ENCODE measurements around the gene USP47.

Gene USP47

DNA sequence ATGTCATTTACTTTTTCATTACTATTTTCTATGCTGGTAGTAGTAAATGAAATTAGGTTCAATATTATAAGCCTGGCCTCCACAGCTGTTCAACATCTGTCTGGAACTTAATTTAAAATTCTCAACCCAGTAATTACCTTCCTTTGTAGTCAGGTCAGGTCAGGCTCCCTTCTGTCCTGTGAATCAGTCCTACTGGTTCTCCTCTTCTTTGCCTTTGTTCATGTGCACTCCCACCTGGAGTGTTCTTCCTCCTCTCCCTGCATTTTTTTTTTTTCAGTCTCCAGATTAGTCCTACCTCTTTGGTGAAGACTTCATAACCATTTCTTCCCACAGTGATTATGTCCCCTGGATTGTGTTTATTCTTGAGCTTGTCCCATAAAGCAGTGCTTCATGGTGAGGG, 98.8 kb downstream of the USP47 start:
- DNase-seq: no peak

GRCh38 chr11:11942668-11943067, 100.9 kb downstream of the USP47 start:
- DNase-seq: no peak

- no peak for DNase-seq
Measured at GRCh38 chr11:11944444-11944843, 102.7 kb downstream of the USP47 start.

DNA sequence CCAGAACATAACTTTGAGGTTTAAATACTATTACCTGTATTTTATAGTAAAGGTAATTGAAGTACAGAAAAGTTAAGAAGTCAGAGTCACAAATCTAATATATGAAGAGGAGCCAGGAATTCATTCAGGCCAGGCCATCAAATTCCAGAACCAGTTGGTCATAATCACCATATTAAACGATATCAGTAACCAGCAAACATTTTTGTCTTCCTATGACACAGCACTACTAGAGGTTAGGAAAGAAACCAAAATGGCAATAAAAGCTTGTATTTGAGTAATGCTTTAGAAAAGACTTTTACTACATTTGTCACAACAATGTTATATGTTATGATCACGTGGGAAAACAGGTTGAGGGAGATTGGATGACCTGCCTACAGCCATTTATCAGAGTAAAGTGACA, 104.4 kb downstream of the USP47 start:
- peak; percentile 55 for DNase-seq

GRCh38 chr11:11946878-11947277, 105.1 kb downstream of the USP47 start:
- no peak for DNase-seq

DNA sequence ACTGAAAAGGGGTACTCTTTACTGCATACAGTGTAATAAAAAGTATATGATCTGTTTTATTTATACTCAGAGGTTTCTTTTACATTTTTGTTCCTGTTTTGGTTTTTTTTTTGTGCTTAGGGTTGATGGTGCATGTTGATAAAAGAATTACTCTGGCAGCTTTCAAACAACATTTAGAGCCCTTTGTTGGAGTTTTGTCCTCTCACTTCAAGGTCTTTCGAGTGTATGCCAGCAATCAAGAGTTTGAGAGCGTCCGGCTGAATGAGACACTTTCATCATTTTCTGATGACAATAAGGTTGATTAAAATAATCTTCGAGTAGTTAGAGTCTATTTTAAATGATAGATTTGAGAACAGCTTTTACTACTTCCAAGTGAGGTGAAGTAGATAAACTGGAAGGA, 106.1 kb downstream of the USP47 start:
- DNase-seq: no peak

GRCh38 chr11:11948242-11948947, 106.6 kb downstream of the USP47 start:
- DNase-seq: no peak

DNA sequence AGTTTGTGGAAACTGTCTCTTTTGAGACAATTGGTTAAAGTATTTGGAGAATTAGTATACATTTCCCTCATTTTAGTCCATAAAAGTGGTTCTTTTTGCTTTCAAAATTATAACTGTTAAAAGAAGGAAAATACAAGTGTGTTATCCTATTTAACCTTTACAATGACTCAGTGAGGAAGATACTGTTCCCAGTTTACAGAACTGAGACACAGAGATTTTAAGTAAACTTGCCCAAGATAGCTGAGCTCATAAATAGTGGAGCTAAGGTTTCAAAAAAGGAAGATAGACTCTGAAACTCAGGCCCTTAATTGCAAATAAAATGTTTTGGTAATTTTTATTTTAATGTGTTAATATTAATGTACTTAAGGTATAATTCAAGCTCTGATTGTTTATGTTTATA, 107.7 kb downstream of the USP47 start:
- DNase-seq: no peak

GRCh38 chr11:11952036-11952435, 110.3 kb downstream of the USP47 start:
- no peak for DNase-seq

GRCh38 chr11:11956006-11956405, 114.2 kb downstream of the USP47 start:
- DNase-seq: no peak

DNA sequence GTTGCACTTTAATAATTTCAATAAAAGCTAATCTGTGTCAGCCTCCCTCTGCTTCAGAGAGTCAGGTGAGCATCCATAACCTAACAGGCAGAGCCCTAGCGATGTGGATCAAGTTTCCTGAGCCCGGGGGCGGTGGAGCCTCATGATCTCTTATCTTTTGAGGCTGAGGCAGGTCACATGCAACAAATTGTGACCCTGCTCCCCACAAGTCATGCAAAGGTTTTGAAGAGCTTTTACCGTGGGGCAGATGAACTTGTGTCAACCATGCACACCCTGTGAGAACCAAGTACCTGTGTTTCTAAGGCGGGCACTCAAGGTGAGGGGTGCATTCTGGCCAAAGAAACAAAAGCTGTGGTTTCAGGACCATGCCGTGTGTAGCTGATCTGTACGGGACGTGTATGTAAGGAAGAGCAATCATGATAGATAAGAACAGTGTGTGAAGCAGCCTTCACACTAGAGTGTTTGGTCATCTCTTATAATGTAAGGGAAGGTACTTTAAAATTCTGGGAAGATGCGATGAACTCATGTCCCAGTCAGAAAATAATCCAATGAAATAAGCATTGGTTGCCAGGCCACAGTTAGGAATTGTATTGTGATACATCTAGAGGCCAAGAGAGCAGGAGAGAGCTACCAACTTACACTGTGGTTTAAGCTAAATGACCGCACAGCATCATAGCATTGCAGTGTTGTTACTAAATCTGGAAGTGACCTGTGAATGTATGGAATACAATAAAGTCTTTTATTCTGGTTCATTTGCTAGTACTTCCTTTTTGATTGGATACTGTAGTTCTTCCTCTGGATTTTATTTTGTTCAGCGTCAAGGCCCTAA, 116.8 kb downstream of the USP47 start:
- DNase-seq: no peak

DNA sequence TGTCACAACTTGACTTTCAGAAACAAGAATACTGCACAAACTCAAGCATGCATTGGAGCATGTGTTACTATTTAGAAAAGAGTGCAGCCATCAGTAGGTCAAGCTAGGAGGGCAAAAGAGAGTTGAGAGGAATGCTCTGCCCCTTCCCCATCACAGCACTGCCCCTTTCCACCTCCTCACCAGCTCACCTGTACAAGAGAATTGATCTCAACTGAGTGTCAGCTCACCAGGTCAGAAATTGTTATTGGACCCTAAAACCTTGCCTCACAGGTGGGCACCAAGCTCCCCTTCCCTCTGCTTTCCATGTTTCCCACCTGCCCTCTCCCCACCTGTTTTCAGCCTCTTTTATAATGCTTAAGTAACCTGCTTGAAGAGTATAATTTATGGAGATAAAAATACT, 117.8 kb downstream of the USP47 start:
- no peak for DNase-seq

DNA sequence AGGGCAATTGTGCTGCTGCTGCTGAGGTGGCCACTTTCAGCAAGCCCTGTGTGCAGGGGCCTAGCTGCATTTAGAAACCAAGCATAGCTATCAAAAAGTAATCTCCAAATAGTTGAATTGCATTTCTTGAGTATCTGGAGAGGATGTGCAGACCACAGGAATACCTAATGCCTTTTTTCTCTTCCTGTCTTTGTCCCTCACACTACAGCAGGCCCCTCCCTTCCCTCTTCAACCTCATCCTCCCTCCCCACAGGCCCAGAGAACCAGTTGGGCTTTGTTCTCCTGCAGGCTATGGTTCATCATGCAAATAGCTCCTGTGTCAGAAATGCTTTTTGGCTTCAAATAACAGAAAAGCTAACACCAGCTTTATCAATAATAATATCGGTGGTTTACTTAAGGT, 118.9 kb downstream of the USP47 start:
- peak; percentile 36 for DNase-seq

- DNase-seq: no peak
Measured at GRCh38 chr11:11961399-11962028, 119.7 kb downstream of the USP47 start.

GRCh38 chr11:11963067-11963466, 121.3 kb downstream of the USP47 start:
- DNase-seq: no peak

- no peak for DNase-seq
Measured at GRCh38 chr11:11963842-11964773, 122.3 kb downstream of the USP47 start.

DNA sequence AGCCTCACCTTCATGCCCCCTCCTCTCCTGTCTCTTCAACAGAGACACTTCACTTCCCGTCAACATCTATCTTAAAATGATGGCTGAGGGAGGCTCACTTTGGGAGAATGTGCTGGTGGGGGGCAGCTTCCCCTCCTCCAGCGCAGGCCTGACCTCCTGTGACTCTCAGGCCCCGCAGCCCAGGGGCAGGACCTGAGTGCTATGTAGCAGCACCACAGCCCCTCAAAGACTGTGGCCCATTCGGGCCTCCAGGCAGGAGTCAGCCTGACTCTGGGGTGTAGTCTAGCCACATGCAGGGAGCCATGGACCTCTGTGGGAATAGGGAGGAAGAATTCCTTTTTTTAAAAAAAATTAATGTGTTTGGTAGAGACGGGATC, 123.0 kb downstream of the USP47 start:
- DNase-seq: no peak

GRCh38 chr11:11965192-11965591, 123.4 kb downstream of the USP47 start:
- no peak for DNase-seq

DNA sequence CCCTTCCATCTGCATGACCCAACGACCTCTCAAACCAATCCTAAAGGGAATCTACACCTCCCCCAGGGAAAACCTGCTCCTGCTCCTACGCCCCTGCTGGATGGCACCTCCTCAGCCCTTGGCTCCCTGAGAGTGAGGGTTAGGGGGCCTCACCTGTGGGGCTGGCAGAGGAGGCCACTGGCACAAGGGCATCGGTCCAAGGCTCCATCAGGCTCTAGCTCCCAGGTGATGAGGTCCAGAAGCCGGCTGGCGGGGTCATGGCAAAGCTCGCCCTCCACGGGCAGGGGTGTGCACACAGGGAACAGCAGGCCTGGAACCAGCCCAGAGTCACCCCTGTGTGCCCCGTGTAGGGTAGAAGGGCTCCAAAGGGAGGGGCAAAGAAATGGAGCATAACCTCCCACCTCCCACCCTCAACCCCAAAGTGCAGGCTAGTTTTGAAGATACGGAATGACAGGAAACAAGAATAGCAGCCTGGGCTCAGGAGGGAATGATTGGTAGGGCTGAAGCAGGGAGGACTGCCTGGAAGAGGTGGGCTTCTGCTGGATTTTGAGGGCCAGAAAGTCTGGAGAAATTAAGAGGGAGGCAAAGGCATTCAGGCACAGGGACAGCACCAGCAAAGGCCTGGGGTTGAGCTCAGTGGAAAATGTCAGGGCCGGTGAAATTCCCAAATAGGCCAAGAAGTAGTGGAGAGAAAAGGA, 124.0 kb downstream of the USP47 start:
- DNase-seq: no peak

DNA sequence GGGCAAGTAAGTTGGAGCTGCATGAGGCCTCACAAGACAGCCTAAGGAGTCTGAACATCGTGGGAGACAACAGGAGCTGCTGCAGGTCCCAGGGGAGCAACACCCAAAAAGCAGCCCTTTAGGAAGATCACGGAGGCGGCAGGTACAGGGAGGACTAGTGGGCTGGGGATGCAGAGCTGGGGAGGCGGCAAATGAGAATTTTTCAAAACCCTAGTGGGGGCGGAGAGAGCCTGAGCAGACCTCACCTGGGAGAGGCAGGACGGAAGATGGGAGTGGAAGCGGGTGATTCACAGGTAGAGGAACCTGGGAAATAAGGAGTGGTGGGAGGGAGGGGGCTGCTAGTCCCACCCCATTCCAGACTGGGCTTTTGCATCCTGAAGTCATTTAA, 124.6 kb downstream of the USP47 start:
- no peak for DNase-seq

- peak; percentile 46 for DNase-seq
Measured at GRCh38 chr11:11966826-11967668, 125.3 kb downstream of the USP47 start.
